A673 (cell line): ENCODE results near the gene TEX101. TPM values are rescaled to one million over a fixed set of nuclear protein-coding genes. Genes with fewer than 3 reads are reported as not detected.
"Not testable (repeated sequence)": the region's sequence is repeated elsewhere in the genome, so short reads cannot be mapped to it uniquely, and the experiment has no call there.

ENCODE experiments used
- BruUV-seq: library from RNA; stranded (reverse); fragments of 400-500 nt; replicated peaks from 2 replicates; lab custom pipeline; 2021; lab: Mats Ljungman, UMichigan
- CTCF ChIA-PET: fragments of 300-600 bp; sonication (Branson Sonifier 250); formaldehyde crosslinking; loops from one replicate; lab custom pipeline; 2022; ENCODE audit warnings: antibody characterized with exemption; lab: Charles Lee
- POLR2A ChIA-PET: fragments of 300-600 bp; sonication (Branson Sonifier 250); formaldehyde crosslinking; loops from one replicate; lab custom pipeline; 2022; ENCODE audit warnings: antibody characterized with exemption; ENCODE audit not compliant: low non-redundant PET; lab: Charles Lee
- DNase-seq: peaks from one replicate; pipeline ENCODE4 v3.0.0-alpha.2; 2015; ENCODE audit warnings: low spot score
- H3K27ac ChIP-seq: fragments of 200-600 bp; sonication (generic); 2 replicates; pipeline ENCODE4 v1.5.1; 2016; ENCODE audit warnings: mixed run types, low read depth, mild to moderate bottlenecking, mixed read lengths, antibody characterized with exemption, low read length; ENCODE audit not compliant: poor library complexity, severe bottlenecking
- H3K27me3 ChIP-seq: fragments of 200-600 bp; sonication (generic); replicated peaks from 2 replicates; pipeline ENCODE4 v1.6.1; 2017; ENCODE audit warnings: mixed run types, low read depth, mild to moderate bottlenecking, mixed read lengths, antibody characterized with exemption, low read length; ENCODE audit not compliant: insufficient read depth, poor library complexity
- H3K36me3 ChIP-seq: fragments of 200-600 bp; sonication (generic); 2 replicates; pipeline ENCODE4 v1.6.1; 2016; ENCODE audit warnings: mixed run types, mild to moderate bottlenecking, mixed read lengths, antibody characterized with exemption, low read length; ENCODE audit not compliant: insufficient read depth, poor library complexity, severe bottlenecking
- H3K4me1 ChIP-seq: fragments of 200-600 bp; sonication (generic); 2 replicates; pipeline ENCODE4 v1.6.1; 2017; ENCODE audit warnings: mixed run types, mild to moderate bottlenecking, mixed read lengths, antibody characterized with exemption, low read length; ENCODE audit not compliant: insufficient read depth, poor library complexity, severe bottlenecking
- H3K4me3 ChIP-seq: fragments of 200-600 bp; sonication (generic); 2 replicates; pipeline ENCODE4 v1.5.1; 2016; ENCODE audit warnings: low read depth, mixed run types, mild to moderate bottlenecking, mixed read lengths, low read length; ENCODE audit not compliant: poor library complexity, severe bottlenecking
- H3K9me3 ChIP-seq: fragments of 200-600 bp; sonication (generic); 2 replicates; pipeline ENCODE4 v1.6.1; 2016; ENCODE audit warnings: mixed run types, low read depth, mild to moderate bottlenecking, mixed read lengths, antibody characterized with exemption, low read length; ENCODE audit not compliant: poor library complexity, severe bottlenecking
- CTCF ChIP-seq: fragments of 300-800, 200-600 bp; sonication (generic); conservative IDR thresholded peaks from 2 replicates; pipeline ENCODE4 v1.5.1; 2017; ENCODE audit warnings: low read depth, mild to moderate bottlenecking, antibody characterized with exemption, low read length, moderate library complexity, mixed read lengths
- EZH2 ChIP-seq: fragments of 200-600 bp; sonication (generic); IDR thresholded peaks from 2 replicates; pipeline ENCODE4 v1.6.1; 2017; ENCODE audit warnings: borderline replicate concordance, low read depth, mild to moderate bottlenecking, mixed read lengths, antibody characterized with exemption, low read length; ENCODE audit not compliant: poor library complexity, severe bottlenecking
- intact Hi-C: fragments of 100-400 bp; cut with micrococcal nuclease; formaldehyde crosslinking; loops from one replicate; pipeline ENCODE4 v1.10.0; 2022; ENCODE audit not compliant: unreplicated experiment
- total RNA-seq: library from RNA; stranded (reverse); gene quantifications from 2 replicates; pipeline ENCODE4 v1.2.3, GENCODE V29; 2021

The TEX101 gene
- total RNA-seq, 1 experiment from 2014 or later = not detected

GRCh38 chr19:43439709-43440063, 25.0 kb downstream of the TEX101 start:
- CTCF ChIA-PET = interaction anchor here (1.5 kb wide), 1 partner anchor 7 kb away, joined by 5 read pairs; no protein-coding TSS in a partner anchor

GRCh38 chr19:43441716-43442115, 27.0 kb downstream of the TEX101 start:
- intact Hi-C loops = loop anchor here (10.0 kb wide), 1 partner anchor 363 kb away; the partner anchor contains the start of gene LYPD5
- H3K27ac ChIP-seq = no peak overlapping the region
- no TSS peak for BruUV-seq
- H3K36me3 ChIP-seq = no peaks in the 10 kb centered on the region
- CTCF ChIA-PET = no interaction called here
- no peaks in the 10 kb centered on the region for H3K9me3 ChIP-seq
- TF ChIP-seq EZH2 = no peak
- no peak for TF ChIP-seq CTCF
- no peak overlapping the region for H3K4me3 ChIP-seq
- no peak for DNase-seq
- H3K4me1 ChIP-seq = no peaks in the 10 kb centered on the region
- POLR2A ChIA-PET = no interaction called here
- H3K27me3 ChIP-seq = no peaks in the 10 kb centered on the region

More at GRCh38 chr19:43439709-43440063, 25.0 kb downstream of the TEX101 start:
- no peaks in the 10 kb centered on the region for H3K9me3 ChIP-seq
- no peak for DNase-seq
- no peaks in the 10 kb centered on the region for H3K27me3 ChIP-seq
- intact Hi-C loops = loop anchor here (10.0 kb wide), 1 partner anchor 365 kb away; the partner anchor contains the start of gene LYPD5
- H3K4me1 ChIP-seq = no peaks in the 10 kb centered on the region
- H3K36me3 ChIP-seq = no peaks in the 10 kb centered on the region
- no peak overlapping the region for H3K4me3 ChIP-seq
- no peak for TF ChIP-seq CTCF
- TF ChIP-seq EZH2 = no peak
- no peak overlapping the region for H3K27ac ChIP-seq
- POLR2A ChIA-PET = no interaction called here
- no TSS peak for BruUV-seq

GRCh38 chr19:43444091-43444490, 29.4 kb downstream of the TEX101 start:
- POLR2A ChIA-PET = not testable (repeated sequence)

More at GRCh38 chr19:43444091-43444490, 29.4 kb downstream of the TEX101 start:
- H3K27me3 ChIP-seq, H3K36me3 ChIP-seq, H3K4me3 ChIP-seq, DNase-seq, H3K9me3 ChIP-seq, H3K4me1 ChIP-seq, H3K27ac ChIP-seq, BruUV-seq, CTCF ChIA-PET: not testable (repeated sequence)
- intact Hi-C loops = loop anchor here (10.0 kb wide), 1 partner anchor 361 kb away; the partner anchor contains the start of gene LYPD5
